NCI-H1930 (cell line): ENCODE data around the gene TGFBR3.

Experiments used
- DNase-seq, 2 experiments: peaks; one replicate each; lab custom pipeline; 2025; lab: John Stamatoyannopoulos, UW

The TGFBR3 gene

GRCh38 chr1:91826248-91826647, 59.7 kb downstream of the TGFBR3 start:
- no peak for DNase-seq

GRCh38 chr1:91821126-91821868, 64.7 kb downstream of the TGFBR3 start:
- no peak for DNase-seq

- no peak for DNase-seq
Measured at GRCh38 chr1:91819038-91819788, 66.7 kb downstream of the TGFBR3 start.

- DNase-seq, result no peak
Measured at GRCh38 chr1:91818713-91818975, 67.3 kb downstream of the TGFBR3 start.

GRCh38 chr1:91817211-91817905, 68.6 kb downstream of the TGFBR3 start:
- no peak for DNase-seq

- no peak for DNase-seq
Measured at GRCh38 chr1:91816031-91816430, 69.9 kb downstream of the TGFBR3 start.

DNA sequence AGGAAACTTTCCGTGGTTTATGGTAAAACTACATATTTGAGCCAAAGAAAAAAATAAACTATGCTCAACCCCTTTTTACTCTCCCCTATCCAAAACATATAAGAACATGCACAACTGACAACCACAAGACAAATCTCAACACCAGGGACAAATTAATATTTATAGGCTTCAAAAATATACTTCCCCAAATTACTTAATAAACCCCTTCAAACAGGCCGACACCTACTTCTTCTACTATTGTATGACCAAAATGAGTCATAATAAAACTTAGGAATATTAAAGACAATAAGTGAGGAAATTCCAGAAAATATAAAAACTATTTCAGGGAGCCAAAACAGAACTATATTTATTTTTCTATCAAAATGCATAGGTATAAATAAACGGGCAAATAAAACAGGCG, 71.5 kb downstream of the TGFBR3 start:
- no peak for DNase-seq

DNA sequence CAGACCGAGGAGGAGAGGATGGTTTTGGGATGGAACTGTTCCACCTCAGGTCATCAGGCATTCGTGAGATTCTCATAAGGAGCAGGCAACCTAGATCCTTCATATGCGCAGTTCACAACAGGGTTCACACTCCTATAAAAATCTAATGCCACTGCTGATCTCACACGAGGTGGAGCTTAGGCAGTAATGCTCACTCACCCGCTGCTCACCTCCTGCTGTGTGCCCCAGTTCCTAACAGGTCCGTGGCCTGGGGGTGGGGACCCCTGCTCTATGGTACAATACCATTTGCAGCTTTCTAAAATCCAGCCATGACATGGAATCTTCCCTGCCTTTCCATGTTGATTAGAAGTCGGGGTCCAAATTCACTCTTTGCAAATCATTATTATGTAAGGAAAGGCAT, 72.1 kb downstream of the TGFBR3 start:
- no peak for DNase-seq

GRCh38 chr1:91811363-91812025, 74.5 kb downstream of the TGFBR3 start:
- no peak for DNase-seq

DNA sequence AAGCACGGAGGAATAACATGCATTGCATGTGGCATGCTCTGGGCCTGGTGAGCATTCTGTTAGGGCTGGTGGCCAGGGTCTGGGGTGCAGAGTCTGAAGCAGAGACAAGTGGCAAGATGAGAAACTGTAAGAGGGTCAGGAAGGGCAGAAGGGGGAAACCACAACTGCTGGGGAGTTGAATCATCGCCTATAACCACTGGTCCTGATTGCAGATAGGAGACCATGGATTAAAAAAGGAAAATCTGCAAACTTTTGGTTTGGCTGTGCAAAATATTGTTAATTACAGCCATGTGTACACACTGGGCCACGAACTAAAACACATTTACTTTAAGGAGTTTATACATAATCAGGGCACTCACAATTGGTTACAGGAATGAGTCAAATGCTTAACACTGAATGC, 76.6 kb downstream of the TGFBR3 start:
- DNase-seq, result no peak

DNA sequence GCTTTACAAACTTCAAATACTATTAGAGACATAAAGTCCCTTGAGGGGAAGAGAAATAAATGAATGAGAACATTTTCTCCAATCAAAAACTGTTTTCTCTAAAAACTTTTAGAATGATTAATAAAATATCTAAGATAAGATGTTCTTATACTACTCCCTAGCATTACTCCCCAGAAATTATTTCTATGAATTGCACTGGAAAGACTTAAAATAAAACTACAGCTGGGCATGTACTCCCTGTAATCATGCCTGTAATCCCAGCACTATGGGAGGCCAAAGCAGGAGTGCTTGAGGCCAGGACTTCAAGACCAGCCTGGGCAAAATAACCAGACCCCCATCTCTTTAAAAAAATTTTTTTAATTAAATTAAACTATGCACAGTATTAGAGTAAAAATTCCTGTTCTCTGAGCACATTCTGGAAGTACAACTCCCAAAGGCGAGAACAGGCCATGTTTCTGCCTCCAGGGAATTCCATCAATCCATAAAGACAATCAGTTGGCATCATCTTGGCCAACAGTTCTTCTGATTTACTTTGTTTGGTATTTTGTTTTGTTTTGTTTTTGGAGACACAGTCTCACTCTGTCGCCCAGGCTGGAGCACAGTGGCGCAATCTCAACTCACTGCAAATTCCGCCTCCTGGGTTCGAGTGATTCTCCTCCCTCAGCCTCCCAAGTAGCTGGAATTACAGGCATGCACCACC, 77.9 kb downstream of the TGFBR3 start:
- no peak for DNase-seq

DNA sequence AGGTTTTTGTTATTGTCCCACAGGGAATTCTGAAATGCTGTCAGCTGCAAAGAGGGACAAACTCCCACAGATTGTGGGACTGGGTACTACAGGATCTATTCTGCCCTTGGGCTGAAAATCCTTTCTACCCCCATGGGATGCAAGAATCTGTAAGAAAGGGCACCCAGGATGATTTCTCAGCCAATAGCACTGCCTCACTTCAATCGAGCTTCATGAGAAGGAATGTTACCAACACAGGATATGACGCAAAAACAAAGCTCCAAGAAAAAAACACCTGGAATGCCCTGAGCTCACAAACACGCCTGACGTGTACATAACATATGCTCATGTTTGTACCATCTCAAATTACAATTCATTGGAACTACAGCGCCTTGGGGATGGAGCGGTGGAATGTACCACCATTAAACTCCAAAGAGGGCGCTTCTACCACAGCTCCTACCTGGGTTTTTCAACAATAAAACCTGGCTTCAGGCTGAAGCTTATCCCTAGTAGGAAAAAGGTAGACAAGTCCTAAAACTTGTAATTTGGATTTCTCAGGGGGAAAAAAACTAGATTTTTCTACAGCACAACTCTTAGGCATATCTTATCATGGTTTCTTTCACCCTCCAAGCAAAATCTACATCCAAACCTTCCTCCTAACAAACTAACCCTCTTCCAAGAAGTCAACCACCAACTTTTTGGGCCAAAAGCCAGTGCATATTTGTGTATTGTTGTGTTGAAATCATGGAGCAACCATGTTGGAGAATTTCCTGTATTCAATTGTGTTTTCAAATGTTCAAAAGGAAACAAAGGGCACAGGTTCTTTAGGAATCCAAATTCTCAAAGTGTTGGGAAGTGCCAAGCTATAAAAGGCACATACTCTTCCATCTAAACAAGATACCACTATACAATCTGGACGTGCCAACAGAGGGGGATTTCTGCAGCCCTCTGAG, 78.9 kb downstream of the TGFBR3 start:
- no peak for DNase-seq

DNA sequence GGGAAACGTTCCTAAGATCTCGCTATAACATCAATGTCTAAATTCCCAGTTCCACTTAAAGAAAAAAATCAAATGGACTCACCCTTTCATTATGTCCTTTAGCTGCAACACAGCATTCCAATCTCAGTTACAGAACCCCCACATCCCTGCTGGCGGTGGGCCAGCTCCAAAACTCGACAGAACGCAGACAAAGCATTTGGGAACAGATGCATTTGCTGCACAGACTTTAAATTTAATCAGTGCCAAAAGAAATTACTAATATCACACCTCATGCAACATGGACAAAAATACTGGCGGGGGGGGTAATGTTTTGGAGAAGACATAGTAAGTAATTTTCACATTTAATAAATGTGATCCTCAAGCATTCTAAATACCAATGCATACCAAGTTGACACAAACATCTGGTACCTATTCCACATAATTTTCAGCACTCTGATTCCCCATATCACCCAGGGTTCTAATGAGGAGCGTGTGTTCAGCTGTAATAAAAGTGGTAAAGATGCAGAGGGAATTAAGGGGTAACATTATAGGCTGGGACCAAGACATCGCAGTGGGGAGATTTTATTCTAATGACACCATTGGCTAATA, 79.7 kb downstream of the TGFBR3 start:
- no peak for DNase-seq

DNA sequence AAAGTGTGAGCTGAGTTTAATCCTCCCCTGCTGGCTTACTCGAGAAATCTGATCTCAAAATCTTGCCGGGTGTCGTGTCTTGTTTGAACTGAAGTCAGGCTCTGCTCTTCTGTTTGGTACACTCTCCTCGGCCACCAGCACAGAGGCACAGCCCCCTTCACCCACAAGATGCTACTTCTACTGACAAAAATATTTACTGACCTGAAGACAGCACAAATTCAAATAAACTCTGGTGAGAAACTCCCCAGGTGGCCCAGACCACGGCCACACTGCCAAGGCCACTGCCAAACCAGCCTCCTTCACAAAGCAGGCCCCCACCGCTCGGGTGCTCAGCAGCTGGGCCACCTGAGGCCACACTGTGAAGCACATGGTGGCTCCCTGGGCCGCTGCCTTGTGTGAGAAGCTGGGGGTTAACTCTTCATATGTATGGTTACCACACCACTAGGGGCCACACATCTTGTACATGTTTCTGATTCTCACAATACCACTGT, 80.6 kb downstream of the TGFBR3 start:
- DNase-seq, result no peak

GRCh38 chr1:91804546-91805023, 81.4 kb downstream of the TGFBR3 start:
- no peak for DNase-seq

DNA sequence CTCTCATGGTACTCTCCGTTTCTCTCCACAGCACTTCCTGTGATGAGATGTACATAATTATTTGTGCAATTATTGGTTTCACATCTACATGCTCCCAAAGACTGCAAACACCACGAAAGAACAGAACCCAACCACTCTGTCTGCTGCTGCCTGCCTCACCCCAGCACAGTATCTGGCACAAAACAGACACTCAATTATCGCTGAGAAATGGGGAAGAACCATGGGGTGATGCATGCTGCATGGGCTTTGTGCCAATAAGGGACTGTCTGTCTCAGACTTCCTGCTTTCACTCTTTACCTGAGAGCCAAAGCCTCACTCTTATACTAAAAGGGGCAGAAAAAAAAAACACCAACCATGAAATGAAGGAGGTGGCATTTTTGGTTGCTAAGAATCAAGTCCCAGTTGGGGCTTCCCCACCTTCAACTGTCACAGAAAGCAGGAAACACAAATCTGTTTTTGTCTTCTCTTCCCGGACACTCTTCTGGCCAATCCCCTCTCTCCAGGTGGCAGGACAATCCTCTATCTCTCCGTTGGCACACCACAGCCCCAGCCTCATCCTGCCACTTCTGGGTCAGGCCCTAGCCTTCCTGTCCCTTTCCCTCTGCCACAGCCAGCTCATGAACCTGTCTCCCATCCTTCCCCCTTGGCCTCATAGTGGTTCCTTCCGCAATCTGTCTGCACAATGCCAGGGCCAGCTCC, 82.0 kb downstream of the TGFBR3 start:
- DNase-seq, result no peak

- DNase-seq, result no peak
Measured at GRCh38 chr1:91803123-91803522, 82.8 kb downstream of the TGFBR3 start.

DNA sequence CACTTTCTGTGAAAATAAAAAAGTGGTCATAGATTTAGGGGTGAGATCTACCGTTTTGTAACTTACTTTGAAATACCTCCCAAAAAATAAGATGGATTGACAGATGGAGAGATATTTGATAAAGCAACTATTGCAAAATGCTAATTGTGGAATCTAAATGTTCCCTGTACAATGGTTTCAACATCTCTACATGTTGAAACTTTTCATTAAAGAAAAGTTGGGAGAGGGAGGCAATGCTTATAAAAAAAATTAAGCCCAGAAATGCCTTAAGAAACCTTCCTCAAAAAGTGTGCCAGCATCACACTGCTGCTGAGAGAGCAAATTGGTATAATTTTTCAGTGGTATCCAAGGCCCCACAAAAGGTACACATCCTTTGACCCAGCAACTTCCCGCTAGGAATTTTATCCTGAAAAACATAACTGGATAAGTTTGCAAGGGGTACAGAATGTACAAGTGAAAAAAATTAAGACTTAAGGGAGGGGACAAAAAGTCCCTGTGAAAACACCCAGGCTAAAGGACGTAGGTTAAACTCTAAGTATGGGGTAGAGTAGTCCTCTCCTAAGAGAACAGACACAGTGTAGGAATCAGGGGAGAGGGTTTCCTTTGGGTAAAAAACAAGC, 84.3 kb downstream of the TGFBR3 start:
- no peak for DNase-seq

- DNase-seq, result no peak
Measured at GRCh38 chr1:91799863-91800262, 86.1 kb downstream of the TGFBR3 start.
